ENCODE data around the gene PDZD4.

DNA sequence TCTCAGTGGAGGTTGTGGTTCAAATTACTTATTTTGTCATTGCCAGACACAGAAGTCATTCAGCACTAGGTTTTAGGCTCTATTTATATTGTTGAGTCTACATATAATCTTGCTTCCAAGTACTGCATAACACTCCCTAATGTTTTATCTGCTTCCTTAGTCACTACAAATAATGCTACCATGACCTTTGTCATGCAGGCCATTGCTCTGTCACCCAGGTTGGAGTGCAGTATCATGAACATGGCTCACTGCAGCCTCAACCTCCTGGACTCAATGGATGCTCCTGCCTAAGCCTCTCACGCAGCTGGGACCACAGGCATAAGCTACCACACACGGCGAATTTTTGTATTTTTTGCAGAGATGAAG is 23.5 kb upstream of the PDZD4 start:
- TF ChIP-seq SP1 (IDR thresholded peaks at IDR 0.05) (no peak), SUZ12 (IDR thresholded peaks at IDR 0.05) (no peak), BHLHE40 (IDR thresholded peaks at IDR 0.05; ENCODE audit: borderline replicate concordance) (no peak), ELF4 (IDR thresholded peaks at IDR 0.05) (no peak), ZNF384 (IDR thresholded peaks at IDR 0.05) (no peak), FOXK2 (IDR thresholded peaks at IDR 0.05) (no peak), LEF1 (IDR thresholded peaks at IDR 0.05; ENCODE audit: borderline replicate concordance) (no peak), NFRKB (IDR thresholded peaks at IDR 0.05) (no peak), CTBP1 (IDR thresholded peaks at IDR 0.05; ENCODE audit: borderline replicate concordance) (no peak), FOXM1 (IDR thresholded peaks at IDR 0.05; ENCODE audit: borderline replicate concordance) (no peak), FOXA1 (IDR thresholded peaks at IDR 0.05) (no peak), L3MBTL2 (conservative IDR thresholded peaks at IDR 0.05) (no peak), TARDBP (IDR thresholded peaks at IDR 0.05) (no peak)
- TF ChIP-seq, protein P1, sequence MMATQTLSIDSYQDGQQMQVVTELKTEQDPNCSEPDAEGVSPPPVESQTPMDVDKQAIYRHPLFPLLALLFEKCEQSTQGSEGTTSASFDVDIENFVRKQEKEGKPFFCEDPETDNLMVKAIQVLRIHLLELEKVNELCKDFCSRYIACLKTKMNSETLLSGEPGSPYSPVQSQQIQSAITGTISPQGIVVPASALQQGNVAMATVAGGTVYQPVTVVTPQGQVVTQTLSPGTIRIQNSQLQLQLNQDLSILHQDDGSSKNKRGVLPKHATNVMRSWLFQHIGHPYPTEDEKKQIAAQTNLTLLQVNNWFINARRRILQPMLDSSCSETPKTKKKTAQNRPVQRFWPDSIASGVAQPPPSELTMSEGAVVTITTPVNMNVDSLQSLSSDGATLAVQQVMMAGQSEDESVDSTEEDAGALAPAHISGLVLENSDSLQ (IDR thresholded peaks at IDR 0.05), result no peak
